NCI-H748 (cell line): ENCODE measurements around the gene SLC3A2.

Experiments used
- DNase-seq: peaks from one replicate; lab custom pipeline; 2025; ENCODE audit not compliant: unreplicated experiment; lab: John Stamatoyannopoulos, UW

SLC3A2 gene

GRCh38 chr11:62909107-62909894, 28.6 kb downstream of the SLC3A2 start:
- DNase-seq = peak; percentile 70

- no peak for DNase-seq
Observed at GRCh38 chr11:62910141-62910882, 29.6 kb downstream of the SLC3A2 start.

- no peak for DNase-seq
Observed at GRCh38 chr11:62911137-62912130, 30.7 kb downstream of the SLC3A2 start.

GRCh38 chr11:62912268-62912667, 31.6 kb downstream of the SLC3A2 start:
- no peak for DNase-seq

GRCh38 chr11:62914416-62914815, 33.7 kb downstream of the SLC3A2 start:
- DNase-seq = no peak

- DNase-seq = no peak
Observed at GRCh38 chr11:62917906-62918502, 37.3 kb downstream of the SLC3A2 start.

- DNase-seq = no peak
Observed at GRCh38 chr11:62918531-62918930, 37.8 kb downstream of the SLC3A2 start.

GRCh38 chr11:62919476-62919875, 38.8 kb downstream of the SLC3A2 start:
- DNase-seq = no peak

- DNase-seq = no peak
Observed at GRCh38 chr11:62919898-62920640, 39.4 kb downstream of the SLC3A2 start.

GRCh38 chr11:62921201-62921572, 40.5 kb downstream of the SLC3A2 start, which contains the start of gene CHRM1:
Gene CHRM1, minus strand, starts transcription at chr11:62921363. Its CDS starts 10,263 bp downstream, at chr11:62911100.
- no peak for DNase-seq

GRCh38 chr11:62921573-62922188, 41.0 kb downstream of the SLC3A2 start:
- DNase-seq = peak; percentile 29

GRCh38 chr11:62922189-62922589, 41.5 kb downstream of the SLC3A2 start:
- no peak for DNase-seq

GRCh38 chr11:62922653-62923431, 42.1 kb downstream of the SLC3A2 start:
- DNase-seq = peak; percentile 23

- DNase-seq = peak; percentile 55
Observed at GRCh38 chr11:62923601-62924411, 43.1 kb downstream of the SLC3A2 start.

GRCh38 chr11:62925308-62925707, 44.6 kb downstream of the SLC3A2 start:
- no peak for DNase-seq

GRCh38 chr11:62925745-62926679, 45.3 kb downstream of the SLC3A2 start:
- DNase-seq = peak; percentile 32
